ENCODE results near the gene ANO7.

DNA sequence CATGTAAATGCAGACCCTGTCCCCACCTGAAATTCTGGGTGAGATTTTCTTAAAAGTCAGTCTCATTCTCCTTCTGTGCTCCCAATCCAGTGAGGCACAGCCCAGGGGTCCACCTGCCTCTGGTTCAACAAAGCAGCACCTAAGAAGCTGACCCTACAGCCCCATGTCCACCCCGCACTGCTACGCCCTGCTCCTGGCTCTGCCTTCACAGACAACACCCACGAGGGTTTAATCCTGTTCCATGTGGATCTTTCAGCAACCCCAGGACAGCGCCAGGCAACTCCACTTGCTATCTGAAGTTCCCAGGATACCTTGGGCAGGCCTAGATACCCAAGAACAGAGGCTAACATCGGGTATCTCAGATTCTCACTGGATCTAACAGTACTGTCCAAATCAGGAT is 82.1 kb downstream of the ANO7 start:
- no peak for TF ChIP-seq CTCF (IDR thresholded peaks at IDR 0.05)
- no peak for TF ChIP-seq POLR2A (IDR thresholded peaks at IDR 0.05)
- TF ChIP-seq POLR2AphosphoS5 (IDR thresholded peaks at IDR 0.05): no peak

All from prostate gland (tissue), 2 donors.